ENCODE data around the gene ORC5. TPM values are rescaled to one million over a fixed set of nuclear protein-coding genes. Genes with fewer than 3 reads are reported as not detected.

ORC5 gene
- total RNA-seq, 1 experiment from 2014 or later, result 21.0 TPM

DNA sequence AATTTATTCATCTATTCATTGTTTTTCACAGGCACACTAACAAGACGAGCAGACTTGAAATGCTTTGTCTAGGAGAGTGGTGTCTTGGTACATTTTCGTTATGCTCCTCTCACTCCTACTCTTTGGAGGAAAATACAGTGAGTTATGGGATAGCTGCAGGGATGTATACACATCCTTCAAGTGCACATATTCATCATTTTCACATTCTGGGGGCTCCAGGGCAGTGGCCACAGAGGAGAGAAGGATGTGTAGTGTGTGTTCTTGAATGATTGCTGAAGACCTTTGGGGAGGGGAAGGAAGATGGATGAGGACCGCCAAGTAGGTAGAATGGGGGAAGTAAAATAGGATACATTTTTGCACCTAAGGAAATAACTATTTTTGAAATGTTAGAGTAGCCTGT lies 34.8 kb upstream of the ORC5 start:
- no peaks in the 10 kb centered on the region for H3K9me3 Mint-ChIP-seq
- ChIA-PET CTCF (no interaction called here), POLR2A (no interaction called here)
- H3K4me3 Mint-ChIP-seq, result no peak overlapping the region
- H3K27ac Mint-ChIP-seq, result no peak overlapping the region
- DNase-seq (ENCODE audit: low spot score) (no peak), ATAC-seq (no peak)
- peaks cover 24% of the 10 kb centered on the region for H3K27me3 Mint-ChIP-seq (ENCODE audit: low read depth)
- H3K4me1 Mint-ChIP-seq, result no peaks in the 10 kb centered on the region
- TF ChIP-seq, protein P1, sequence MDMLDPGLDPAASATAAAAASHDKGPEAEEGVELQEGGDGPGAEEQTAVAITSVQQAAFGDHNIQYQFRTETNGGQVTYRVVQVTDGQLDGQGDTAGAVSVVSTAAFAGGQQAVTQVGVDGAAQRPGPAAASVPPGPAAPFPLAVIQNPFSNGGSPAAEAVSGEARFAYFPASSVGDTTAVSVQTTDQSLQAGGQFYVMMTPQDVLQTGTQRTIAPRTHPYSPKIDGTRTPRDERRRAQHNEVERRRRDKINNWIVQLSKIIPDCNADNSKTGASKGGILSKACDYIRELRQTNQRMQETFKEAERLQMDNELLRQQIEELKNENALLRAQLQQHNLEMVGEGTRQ (CRISPR knock-in tag; IDR thresholded peaks at IDR 0.05), result no peak
- TF ChIP-seq NR3C1 (CRISPR knock-in tag; conservative IDR thresholded peaks at IDR 0.05; ENCODE audit: low read depth), result no peak
- no peak for TF ChIP-seq ATF6 (CRISPR knock-in tag; IDR thresholded peaks at IDR 0.05)
- TF ChIP-seq ZNF396 (CRISPR knock-in tag; IDR thresholded peaks at IDR 0.05; ENCODE audit: borderline replicate concordance), result no peak
- no peak for TF ChIP-seq AFF4 (CRISPR knock-in tag; IDR thresholded peaks at IDR 0.05; ENCODE audit: borderline replicate concordance)
- TF ChIP-seq TEAD1 (CRISPR knock-in tag; IDR thresholded peaks at IDR 0.05), result no peak
- H3K36me3 Mint-ChIP-seq, result no peaks in the 10 kb centered on the region

DNA sequence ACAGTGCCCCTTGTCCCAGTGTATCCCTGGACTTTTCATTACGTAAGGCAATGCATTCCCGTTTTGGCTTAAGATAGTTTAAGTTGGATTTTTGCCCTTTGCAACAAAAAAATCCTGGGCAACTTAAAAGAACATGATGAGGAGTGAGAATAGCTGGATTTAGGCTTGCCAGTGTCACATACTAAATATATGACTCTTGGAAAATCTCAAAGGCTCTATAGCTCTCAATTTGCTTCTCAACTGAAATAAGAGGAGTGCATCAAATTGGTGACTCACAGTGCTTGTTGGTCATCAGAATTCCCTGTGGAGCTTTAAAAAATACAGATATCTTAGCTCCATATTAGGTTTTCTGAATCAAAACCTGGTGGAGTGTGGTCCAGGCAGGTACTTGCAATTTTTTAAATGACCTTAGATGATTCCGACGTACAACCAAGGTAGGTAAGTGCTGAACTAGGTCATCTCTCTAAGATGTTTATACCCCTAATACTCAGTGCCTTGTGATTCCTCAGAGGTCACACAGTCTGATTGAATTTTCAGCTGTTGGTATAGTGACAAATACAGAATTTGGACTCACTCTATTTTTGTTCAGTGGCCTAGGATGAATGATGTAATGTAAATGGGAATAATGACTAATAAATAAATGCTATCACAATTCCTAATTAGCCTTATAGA lies 33.9 kb upstream of the ORC5 start:
- CTCF ChIA-PET, result interaction anchor here (0.5 kb wide), 1 partner anchor 16 kb away, joined by 3 read pairs; no protein-coding TSS in a partner anchor
- Mint-ChIP-seq H3K27me3 (ENCODE audit: low read depth) (peaks cover 16% of the 10 kb centered on the region), H3K9me3 (no peaks in the 10 kb centered on the region), H3K36me3 (no peaks in the 10 kb centered on the region), H3K4me1 (no peaks in the 10 kb centered on the region), H3K4me3 (no peak overlapping the region), H3K27ac (no peak overlapping the region)
- POLR2A ChIA-PET, result no interaction called here
- ATAC-seq (no peak), DNase-seq (ENCODE audit: low spot score) (no peak)
- TF ChIP-seq JAZF1 (CRISPR knock-in tag; IDR thresholded peaks at IDR 0.05), result no peak
- no peak for TF ChIP-seq ZBTB43 (CRISPR knock-in tag; IDR thresholded peaks at IDR 0.05)
- TF ChIP-seq NR2C2 (CRISPR knock-in tag; IDR thresholded peaks at IDR 0.05), result no peak
- TF ChIP-seq, protein P2, sequence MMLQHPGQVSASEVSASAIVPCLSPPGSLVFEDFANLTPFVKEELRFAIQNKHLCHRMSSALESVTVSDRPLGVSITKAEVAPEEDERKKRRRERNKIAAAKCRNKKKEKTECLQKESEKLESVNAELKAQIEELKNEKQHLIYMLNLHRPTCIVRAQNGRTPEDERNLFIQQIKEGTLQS (CRISPR knock-in tag; conservative IDR thresholded peaks at IDR 0.05), result no peak
- TF ChIP-seq, protein P3, sequence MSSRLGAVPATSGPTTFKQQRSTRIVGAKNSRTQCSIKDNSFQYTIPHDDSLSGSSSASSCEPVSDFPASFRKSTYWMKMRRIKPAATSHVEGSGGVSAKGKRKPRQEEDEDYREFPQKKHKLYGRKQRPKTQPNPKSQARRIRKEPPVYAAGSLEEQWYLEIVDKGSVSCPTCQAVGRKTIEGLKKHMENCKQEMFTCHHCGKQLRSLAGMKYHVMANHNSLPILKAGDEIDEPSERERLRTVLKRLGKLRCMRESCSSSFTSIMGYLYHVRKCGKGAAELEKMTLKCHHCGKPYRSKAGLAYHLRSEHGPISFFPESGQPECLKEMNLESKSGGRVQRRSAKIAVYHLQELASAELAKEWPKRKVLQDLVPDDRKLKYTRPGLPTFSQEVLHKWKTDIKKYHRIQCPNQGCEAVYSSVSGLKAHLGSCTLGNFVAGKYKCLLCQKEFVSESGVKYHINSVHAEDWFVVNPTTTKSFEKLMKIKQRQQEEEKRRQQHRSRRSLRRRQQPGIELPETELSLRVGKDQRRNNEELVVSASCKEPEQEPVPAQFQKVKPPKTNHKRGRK (CRISPR knock-in tag; IDR thresholded peaks at IDR 0.05; ENCODE audit: borderline replicate concordance), result no peak
- TF ChIP-seq TP53 (CRISPR knock-in tag; IDR thresholded peaks at IDR 0.05), result no peak
- TF ChIP-seq CDX4 (CRISPR knock-in tag; IDR thresholded peaks at IDR 0.05; ENCODE audit: borderline replicate concordance), result no peak
- TF ChIP-seq, protein P4, sequence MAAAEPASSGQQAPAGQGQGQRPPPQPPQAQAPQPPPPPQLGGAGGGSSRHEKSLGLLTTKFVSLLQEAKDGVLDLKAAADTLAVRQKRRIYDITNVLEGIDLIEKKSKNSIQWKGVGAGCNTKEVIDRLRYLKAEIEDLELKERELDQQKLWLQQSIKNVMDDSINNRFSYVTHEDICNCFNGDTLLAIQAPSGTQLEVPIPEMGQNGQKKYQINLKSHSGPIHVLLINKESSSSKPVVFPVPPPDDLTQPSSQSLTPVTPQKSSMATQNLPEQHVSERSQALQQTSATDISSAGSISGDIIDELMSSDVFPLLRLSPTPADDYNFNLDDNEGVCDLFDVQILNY (CRISPR knock-in tag; IDR thresholded peaks at IDR 0.05), result no peak
- no peak for TF ChIP-seq PRDM15 (CRISPR knock-in tag; IDR thresholded peaks at IDR 0.05)
- no peak for TF ChIP-seq MYBL2 (CRISPR knock-in tag; IDR thresholded peaks at IDR 0.05)
- TF ChIP-seq FOXP1 (CRISPR knock-in tag; IDR thresholded peaks at IDR 0.05; ENCODE audit: borderline replicate concordance), result no peak

All from WTC11 (cell line).